Astrocyte (in vitro differentiated cells and primary cell): ENCODE results near the gene ABCB8. TPM values are rescaled to one million over a fixed set of nuclear protein-coding genes. Genes with fewer than 3 reads are reported as not detected.

ENCODE experiments used
- DNase-seq: peaks from one replicate; pipeline ENCODE4 v3.0.0-alpha.2; 2010; ENCODE audit warnings: low read depth
- FAIRE-seq: peaks from 2 replicates; lab custom pipeline; 2011; peaks lifted over from hg19 to GRCh38; lab: Jason Lieb, UNC
- H2AFZ ChIP-seq: 2 replicates; pipeline ENCODE4 v1.6.0; 2012; ENCODE audit warnings: low read depth, low read length, inconsistent platforms
- H3K27ac ChIP-seq: 2 replicates; pipeline ENCODE4 v1.5.1; 2011; ENCODE audit warnings: low read depth, low read length, inconsistent platforms
- H3K27me3 ChIP-seq: 2 replicates; pipeline ENCODE4 v1.6.0; 2011; ENCODE audit warnings: low read length, inconsistent platforms; ENCODE audit not compliant: insufficient read depth
- H3K36me3 ChIP-seq: 2 replicates; pipeline ENCODE4 v1.5.1; 2011; ENCODE audit warnings: low read length, inconsistent platforms; ENCODE audit not compliant: insufficient read depth
- H3K4me1 ChIP-seq: 2 replicates; pipeline ENCODE4 v1.5.1; 2011; ENCODE audit warnings: low read length, inconsistent platforms; ENCODE audit not compliant: insufficient read depth
- H3K4me2 ChIP-seq: 2 replicates; pipeline ENCODE4 v1.6.0; 2012; ENCODE audit warnings: low read length, inconsistent platforms
- H3K4me3 ChIP-seq: 2 replicates; pipeline ENCODE4 v1.5.1; 2011; ENCODE audit warnings: low read depth, mild to moderate bottlenecking, low read length, inconsistent platforms; ENCODE audit not compliant: insufficient read depth
- H3K79me2 ChIP-seq: 2 replicates; pipeline ENCODE4 v1.6.0; 2012; ENCODE audit warnings: mild to moderate bottlenecking, low read length, inconsistent platforms; ENCODE audit not compliant: insufficient read depth
- H3K9ac ChIP-seq: 2 replicates; pipeline ENCODE4 v1.6.0; 2012; ENCODE audit warnings: mild to moderate bottlenecking, low read length, inconsistent platforms
- H3K9me3 ChIP-seq: 2 replicates; pipeline ENCODE4 v1.5.1; 2012; ENCODE audit warnings: low read depth, mild to moderate bottlenecking, low read length, inconsistent platforms; ENCODE audit not compliant: insufficient read depth
- H4K20me1 ChIP-seq: 2 replicates; pipeline ENCODE4 v1.6.0; 2012; ENCODE audit warnings: low read length, inconsistent platforms; ENCODE audit not compliant: insufficient read depth
- H3K27ac Mint-ChIP-seq: one replicate; pipeline ENCODE4 v1.8.0; 2021; ENCODE audit warnings: mild to moderate bottlenecking, mixed read lengths; ENCODE audit not compliant: unreplicated experiment
- H3K27me3 Mint-ChIP-seq: one replicate; pipeline ENCODE4 v1.8.0; 2021; ENCODE audit warnings: low read depth, mixed read lengths; ENCODE audit not compliant: unreplicated experiment
- H3K36me3 Mint-ChIP-seq: one replicate; pipeline ENCODE4 v1.8.0; 2021; ENCODE audit warnings: low read depth, mixed read lengths; ENCODE audit not compliant: unreplicated experiment
- H3K4me1 Mint-ChIP-seq: one replicate; pipeline ENCODE4 v1.8.0; 2021; ENCODE audit warnings: low read depth, mixed read lengths; ENCODE audit not compliant: unreplicated experiment
- H3K4me3 Mint-ChIP-seq: one replicate; pipeline ENCODE4 v1.8.0; 2021; ENCODE audit warnings: mild to moderate bottlenecking, moderate library complexity, mixed read lengths; ENCODE audit not compliant: unreplicated experiment
- H3K9me3 Mint-ChIP-seq: one replicate; pipeline ENCODE4 v1.8.0; 2021; ENCODE audit warnings: mild to moderate bottlenecking, mixed read lengths; ENCODE audit not compliant: unreplicated experiment
- EZH2 ChIP-seq: IDR thresholded peaks from 2 replicates; pipeline ENCODE4 v1.6.1; 2012; ENCODE audit warnings: mild to moderate bottlenecking, low read length, inconsistent platforms; ENCODE audit not compliant: insufficient read depth
- total RNA-seq: library from RNA; stranded (reverse); gene quantifications from 2 replicates; pipeline ENCODE4 v1.2.1, GENCODE V29; 2021
- TF ChIP-seq, protein P1 (sequence below): IDR thresholded peaks from 2 replicates; pipeline ENCODE4 v1.5.1; 2011; ENCODE audit warnings: low read depth, mild to moderate bottlenecking, inconsistent platforms, low read length, moderate library complexity; ENCODE audit not compliant: insufficient read depth

Gene ABCB8
- total RNA-seq, 1 donor from 2014 or later = 53.3 TPM

DNA sequence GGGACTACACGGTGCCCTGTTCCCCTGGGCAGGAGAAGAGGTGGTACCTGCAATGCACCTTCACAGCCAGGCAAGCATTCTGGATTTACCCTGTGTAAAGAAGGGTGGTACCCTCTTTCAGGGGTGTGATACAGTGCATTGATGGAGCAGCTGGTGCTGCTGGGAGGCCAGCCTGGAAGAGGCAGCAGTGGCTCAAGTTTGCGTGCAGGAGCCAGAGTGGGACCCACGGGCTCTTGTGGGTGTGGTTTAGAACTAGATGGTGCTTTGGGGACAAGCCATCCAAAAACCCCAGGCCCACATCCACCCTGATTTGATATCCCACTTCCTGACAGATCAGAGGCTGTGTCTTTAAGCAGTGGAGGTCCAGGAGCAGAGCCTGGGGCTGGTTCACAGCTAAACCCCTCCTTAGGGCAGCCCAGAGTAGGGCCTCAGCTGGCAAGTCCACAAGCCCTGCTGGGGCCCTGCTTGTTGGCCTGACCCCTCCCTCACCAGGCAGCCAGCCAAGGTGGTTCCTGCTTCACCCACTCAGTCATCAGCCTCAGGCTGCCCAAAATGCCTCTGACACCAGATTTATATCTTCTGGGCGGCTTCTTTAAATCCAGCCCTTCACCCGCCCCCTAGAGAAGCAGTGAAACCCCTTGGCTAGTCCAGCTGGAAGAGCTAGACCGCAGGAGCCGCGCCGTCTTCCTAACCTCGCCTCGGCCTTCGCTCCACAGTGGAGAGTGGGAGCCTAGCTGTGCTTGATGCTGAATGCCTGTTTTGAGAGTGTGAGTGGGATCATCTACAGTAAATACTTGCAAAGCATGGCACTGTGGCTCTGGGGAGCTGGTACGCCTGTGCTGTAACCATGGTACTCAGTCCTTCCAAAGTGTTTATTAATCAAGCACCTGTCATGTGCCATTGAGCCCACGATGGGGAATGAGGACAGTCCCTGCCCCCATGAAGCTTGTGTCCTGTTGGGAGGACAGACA lies 18.6 kb downstream of the ABCB8 start:
- Histone ChIP-seq H2AFZ (no peak overlapping the region), H4K20me1 (peaks cover 10% of the 10 kb centered on the region), H3K79me2 (no peaks in the 10 kb centered on the region), H3K9ac (no peak overlapping the region), H3K36me3 (no peaks in the 10 kb centered on the region), H3K4me1 (peaks cover 11% of the 10 kb centered on the region), H3K27me3 (peaks cover 5% of the 10 kb centered on the region), H3K4me2 (no peak overlapping the region), H3K4me3 (no peak overlapping the region), H3K27ac (no peak overlapping the region), H3K9me3 (no peaks in the 10 kb centered on the region)
- Mint-ChIP-seq H3K9me3 (no peaks in the 10 kb centered on the region), H3K4me3 (no peak overlapping the region), H3K27ac (peak overlapping the region; percentile 28), H3K36me3 (peaks cover 8% of the 10 kb centered on the region), H3K27me3 (peaks cover 8% of the 10 kb centered on the region), H3K4me1 (peaks cover 5% of the 10 kb centered on the region)
- FAIRE-seq = no peak
- DNase-seq = peak; percentile 57
- TF ChIP-seq, protein P1, sequence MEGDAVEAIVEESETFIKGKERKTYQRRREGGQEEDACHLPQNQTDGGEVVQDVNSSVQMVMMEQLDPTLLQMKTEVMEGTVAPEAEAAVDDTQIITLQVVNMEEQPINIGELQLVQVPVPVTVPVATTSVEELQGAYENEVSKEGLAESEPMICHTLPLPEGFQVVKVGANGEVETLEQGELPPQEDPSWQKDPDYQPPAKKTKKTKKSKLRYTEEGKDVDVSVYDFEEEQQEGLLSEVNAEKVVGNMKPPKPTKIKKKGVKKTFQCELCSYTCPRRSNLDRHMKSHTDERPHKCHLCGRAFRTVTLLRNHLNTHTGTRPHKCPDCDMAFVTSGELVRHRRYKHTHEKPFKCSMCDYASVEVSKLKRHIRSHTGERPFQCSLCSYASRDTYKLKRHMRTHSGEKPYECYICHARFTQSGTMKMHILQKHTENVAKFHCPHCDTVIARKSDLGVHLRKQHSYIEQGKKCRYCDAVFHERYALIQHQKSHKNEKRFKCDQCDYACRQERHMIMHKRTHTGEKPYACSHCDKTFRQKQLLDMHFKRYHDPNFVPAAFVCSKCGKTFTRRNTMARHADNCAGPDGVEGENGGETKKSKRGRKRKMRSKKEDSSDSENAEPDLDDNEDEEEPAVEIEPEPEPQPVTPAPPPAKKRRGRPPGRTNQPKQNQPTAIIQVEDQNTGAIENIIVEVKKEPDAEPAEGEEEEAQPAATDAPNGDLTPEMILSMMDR = no peak
- no peak for TF ChIP-seq EZH2

DNA sequence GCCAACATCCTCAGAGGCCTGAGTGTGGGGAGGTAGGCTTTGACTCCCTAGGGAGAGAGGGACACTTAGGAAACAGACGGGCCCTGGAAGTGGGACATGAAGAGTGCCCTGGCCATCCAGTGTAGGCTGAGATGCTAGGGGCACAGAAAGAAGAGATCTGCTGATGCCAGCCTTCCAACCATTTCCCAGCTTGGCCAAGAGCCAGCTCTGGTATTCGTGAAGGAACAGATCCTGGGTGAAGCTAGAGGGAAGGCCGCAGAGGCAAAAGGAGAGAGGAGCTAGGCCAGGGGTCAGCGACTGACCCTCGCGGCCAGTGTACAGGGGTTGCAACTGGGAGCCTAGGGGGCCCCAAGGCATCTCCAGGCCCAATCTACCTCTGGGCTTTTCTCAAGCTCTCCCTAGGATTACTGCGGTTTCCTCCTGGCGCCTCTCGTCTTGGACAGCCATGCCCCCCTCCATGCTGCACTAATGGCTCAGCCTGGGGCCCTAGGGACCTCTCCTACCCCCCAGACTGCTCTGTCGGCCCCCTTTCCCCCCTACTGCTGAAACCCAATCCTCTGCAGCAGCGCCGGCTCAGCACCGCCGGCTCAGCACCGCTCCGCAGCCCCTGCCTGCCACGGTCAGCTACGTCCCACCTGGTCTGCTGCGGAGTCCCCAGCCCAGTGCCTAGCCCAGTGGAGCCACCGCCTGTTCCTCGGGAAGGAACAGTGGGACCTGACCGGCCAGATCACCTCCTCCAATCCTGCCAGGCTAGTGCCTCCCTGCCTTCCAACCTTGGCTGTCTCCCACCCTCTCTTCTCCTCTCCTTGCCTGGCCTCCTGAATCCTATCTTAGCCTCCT lies 19.9 kb downstream of the ABCB8 start, which contains the start of gene ASIC3:
ASIC3 (plus strand) TSS at position 556 of the 840 bp plus-strand sequence. CDS start 355 bp downstream, outside the sequence.
- Mint-ChIP-seq H3K36me3 (peaks cover 14% of the 10 kb centered on the region), H3K9me3 (no peaks in the 10 kb centered on the region), H3K4me3 (no peak within 1 kb of the TSS), H3K4me1 (peaks cover 5% of the 10 kb centered on the region), H3K27ac (peak within 1 kb of the TSS; percentile 77), H3K27me3 (peaks cover 14% of the 10 kb centered on the region)
- Histone ChIP-seq H4K20me1 (peaks cover 19% of the 10 kb centered on the region), H2AFZ (no peak within 1 kb of the TSS), H3K9ac (no peak within 1 kb of the TSS), H3K4me3 (no peak within 1 kb of the TSS), H3K36me3 (no peaks in the 10 kb centered on the region), H3K27me3 (peaks cover 5% of the 10 kb centered on the region), H3K27ac (no peak within 1 kb of the TSS), H3K4me2 (no peak within 1 kb of the TSS), H3K79me2 (no peaks in the 10 kb centered on the region), H3K4me1 (peaks cover 11% of the 10 kb centered on the region), H3K9me3 (no peaks in the 10 kb centered on the region)
- no peak for FAIRE-seq
- TF ChIP-seq, protein P1 = no peak
- no peak for TF ChIP-seq EZH2
- DNase-seq = no peak
